GM12801 (cell line): ENCODE measurements around the gene AKT3.

Experiments used
- CTCF ChIP-seq: IDR thresholded peaks from one replicate; pipeline ENCODE4 v1.5.1; 2011; ENCODE audit warnings: control low read depth; ENCODE audit not compliant: insufficient read length; ENCODE audit errors: extremely low read depth

The AKT3 gene

GRCh38 chr1:243490748-243491686 lies 359.0 kb downstream of the AKT3 start:
- no peak for TF ChIP-seq CTCF

- no peak for TF ChIP-seq CTCF
Observed at GRCh38 chr1:243489681-243490546, 360.1 kb downstream of the AKT3 start.

- no peak for TF ChIP-seq CTCF
Observed at GRCh38 chr1:243489158-243489527, 360.9 kb downstream of the AKT3 start.

- no peak for TF ChIP-seq CTCF
Observed at GRCh38 chr1:243488459-243489157, 361.4 kb downstream of the AKT3 start.

- TF ChIP-seq CTCF: no peak
Observed at GRCh38 chr1:243487649-243488227, 362.3 kb downstream of the AKT3 start.

GRCh38 chr1:243487036-243487648 lies 362.9 kb downstream of the AKT3 start:
- no peak for TF ChIP-seq CTCF

GRCh38 chr1:243483952-243484351 lies 366.1 kb downstream of the AKT3 start:
- no peak for TF ChIP-seq CTCF
